Stomach (tissue), 9 donors: Measurements from ENCODE around the gene STARD5. TPM values are rescaled to one million over a fixed set of nuclear protein-coding genes. Genes with fewer than 3 reads are reported as not detected.

Source experiments
- DNase-seq, 2 donors: peaks; one replicate each; pipeline versions ENCODE4 v3.0.0 to v3.0.0-alpha.2; 2013 to 2019
- H3K27ac ChIP-seq, 5 donors: fragments of 200-600 bp in 4 of 5; sonication (generic) in 4 of 5; one replicate each; pipeline ENCODE4 v1.5.1; 2013 to 2019; ENCODE audit warnings: mild to moderate bottlenecking in 1 of 5, moderate library complexity in 1 of 5
- H3K27me3 ChIP-seq, 3 donors: fragments of 200-600 bp; sonication (generic); one replicate each; pipeline ENCODE4 v1.5.1; 2017 to 2019; ENCODE audit warnings: mixed run types in 1 of 3
- H3K36me3 ChIP-seq, 4 donors: fragments of 200-600 bp; sonication (generic); 1 replicate in 3 of 4; 2 replicates in 1 of 4; pipeline ENCODE4 v1.5.1; 2016 to 2019
- H3K4me1 ChIP-seq, 4 donors: fragments of 200-600 bp; sonication (generic); one replicate each; pipeline ENCODE4 v1.5.1; 2016 to 2019
- H3K4me3 ChIP-seq, 4 donors: fragments of 200-600 bp; sonication (generic) in 3 of 4; one replicate each; pipeline ENCODE4 v1.5.1; 2016 to 2019; ENCODE audit warnings: mild to moderate bottlenecking in 1 of 4
- H3K9me3 ChIP-seq, 4 donors: fragments of 200-600 bp; sonication (generic); one replicate each; pipeline ENCODE4 v1.5.1; 2016 to 2019
- EP300 ChIP-seq: sonication (generic); formaldehyde crosslinking; IDR thresholded peaks from one replicate; pipeline ENCODE4 v1.6.1; 2017; ENCODE audit warnings: antibody characterized with exemption
- POLR2A ChIP-seq, 4 donors: fragments of 450-650 bp; IDR thresholded peaks; one replicate each; pipeline ENCODE4 v1.6.1; 2016; ENCODE audit warnings: antibody characterized with exemption in 4 of 4, control low read depth in 2 of 4, mild to moderate bottlenecking in 1 of 4, moderate library complexity in 1 of 4
- POLR2AphosphoS5 ChIP-seq, 3 donors: sonication (generic); formaldehyde crosslinking; IDR thresholded peaks; one replicate each; pipeline ENCODE4 v1.6.1; 2016; ENCODE audit warnings: antibody characterized with exemption in 3 of 3
- WGBS, 5 donors: extraction: QIAGEN DNeasy Blood & Tissue Kit in 3 of 5; methylation state at CpG; one replicate each; pipeline versions ENCODE4 v1.1.5 to v1.1.7; 2013 to 2018; 5-methylcytosine and 5-hydroxymethylcytosine counted together
- intact Hi-C: fragments of 100-400 bp; cut with DNase I; formaldehyde crosslinking; loops from one replicate; pipeline ENCODE4 v1.15.1; 2023; ENCODE audit warnings: low total_unique reads
- polyA plus RNA-seq, 3 donors: library from polyadenylated mRNA; stranded (reverse); fragments of 200-250 nt; gene quantifications; one replicate each; pipeline ENCODE4 v1.2.3, GENCODE V29; 2013
- total RNA-seq, 5 donors: library from RNA; depleted of rRNA; stranded (reverse); fragments of >200 nt; gene quantifications; one replicate each; pipeline versions ENCODE4 v1.1.0 to v1.2.3, GENCODE V29; 2014 to 2016
- TF ChIP-seq, protein P1 (sequence below), 7 experiments: fragments of 450-650 bp in 4 of 7; fragments of 200-600 bp in 3 of 7; sonication (generic) in 3 of 7; IDR thresholded peaks; one replicate each; pipeline ENCODE4 v1.5.1; 2016 to 2019; ENCODE audit warnings: antibody characterized with exemption in 7 of 7, control low read depth in 2 of 7, mild to moderate bottlenecking in 1 of 7
- donor health status: healthy with polysubstance abuse.
- donor health status: Bipolar disorder and iron deficiency.
- donor health status: healthy.

The STARD5 gene
- total and polyA plus RNA-seq, 8 donors = 0.89 to 157 (median 4.2) TPM; not detected in 1

DNA sequence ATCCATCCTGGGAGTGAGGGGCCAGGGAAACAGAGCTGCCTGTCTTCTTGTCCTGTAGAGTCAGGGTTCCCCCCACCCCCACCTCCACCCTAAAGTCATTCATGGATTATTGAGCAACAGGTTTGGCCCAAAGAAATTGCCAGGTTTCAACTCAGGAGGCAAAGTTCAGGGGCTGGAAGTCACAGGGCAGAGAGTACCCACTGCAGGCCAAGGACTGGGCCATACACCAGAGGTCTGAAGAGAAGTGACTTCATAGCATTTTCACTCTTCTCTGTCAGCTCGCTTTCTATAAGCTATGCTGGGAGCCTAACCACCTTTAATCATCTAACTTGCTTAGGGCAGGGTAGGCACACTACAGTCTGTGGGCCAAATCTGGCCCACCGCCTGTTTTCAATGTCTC is 50.1 kb downstream of the STARD5 start:
- DNase-seq = no peak
- TF ChIP-seq EP300 (no peak), POLR2A (IDR thresholded peaks at IDR 0.05) (no peak), POLR2AphosphoS5 (IDR thresholded peaks at IDR 0.05) (no peak)
- TF ChIP-seq, protein P1, sequence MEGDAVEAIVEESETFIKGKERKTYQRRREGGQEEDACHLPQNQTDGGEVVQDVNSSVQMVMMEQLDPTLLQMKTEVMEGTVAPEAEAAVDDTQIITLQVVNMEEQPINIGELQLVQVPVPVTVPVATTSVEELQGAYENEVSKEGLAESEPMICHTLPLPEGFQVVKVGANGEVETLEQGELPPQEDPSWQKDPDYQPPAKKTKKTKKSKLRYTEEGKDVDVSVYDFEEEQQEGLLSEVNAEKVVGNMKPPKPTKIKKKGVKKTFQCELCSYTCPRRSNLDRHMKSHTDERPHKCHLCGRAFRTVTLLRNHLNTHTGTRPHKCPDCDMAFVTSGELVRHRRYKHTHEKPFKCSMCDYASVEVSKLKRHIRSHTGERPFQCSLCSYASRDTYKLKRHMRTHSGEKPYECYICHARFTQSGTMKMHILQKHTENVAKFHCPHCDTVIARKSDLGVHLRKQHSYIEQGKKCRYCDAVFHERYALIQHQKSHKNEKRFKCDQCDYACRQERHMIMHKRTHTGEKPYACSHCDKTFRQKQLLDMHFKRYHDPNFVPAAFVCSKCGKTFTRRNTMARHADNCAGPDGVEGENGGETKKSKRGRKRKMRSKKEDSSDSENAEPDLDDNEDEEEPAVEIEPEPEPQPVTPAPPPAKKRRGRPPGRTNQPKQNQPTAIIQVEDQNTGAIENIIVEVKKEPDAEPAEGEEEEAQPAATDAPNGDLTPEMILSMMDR (IDR thresholded peaks at IDR 0.05) = no peak
- Histone ChIP-seq H3K27me3 (no peaks in the 10 kb centered on the region), H3K4me1 (peaks cover 0 to 19% (median 12%) of the 10 kb centered on the region in 4 donors), H3K27ac (no peak overlapping the region), H3K4me3 (no peak overlapping the region), H3K36me3 (peaks cover 0 to 10% (median 0%) of the 10 kb centered on the region in 4 donors), H3K9me3 (no peaks in the 10 kb centered on the region)
- 89 to 94% (median 91%) methylated on average over 2 of the region's 2 CpGs for WGBS, 5 donors
- intact Hi-C loops = loop anchor here (5.0 kb wide), 1 partner anchor 133 kb away; no protein-coding TSS in a partner anchor

DNA sequence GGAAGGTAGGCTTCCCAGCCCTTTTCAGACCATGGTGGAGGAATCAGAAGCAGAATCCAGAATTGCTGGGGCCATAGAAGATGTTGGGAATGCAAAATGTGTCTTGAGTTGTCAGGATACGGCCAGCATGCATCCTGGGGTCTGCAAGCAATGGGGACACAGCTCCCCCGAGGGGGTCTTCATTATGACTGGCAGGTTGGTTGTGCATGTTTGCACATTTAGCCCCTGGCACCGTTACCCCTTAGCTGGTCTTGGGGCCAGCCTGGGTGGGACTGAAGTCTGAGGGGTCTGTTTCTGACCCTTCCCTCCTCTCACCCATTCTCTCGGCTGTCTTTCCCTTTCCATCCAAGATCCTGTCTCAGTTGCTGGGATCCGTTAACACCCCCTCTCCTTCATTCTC is 50.7 kb downstream of the STARD5 start:
- Histone ChIP-seq H3K4me3 (no peak overlapping the region), H3K27ac (no peak overlapping the region), H3K36me3 (peaks cover 0 to 10% (median 0%) of the 10 kb centered on the region in 4 donors), H3K4me1 (peaks cover 0 to 19% (median 12%) of the 10 kb centered on the region in 4 donors), H3K27me3 (no peaks in the 10 kb centered on the region), H3K9me3 (no peaks in the 10 kb centered on the region)
- 84 to 93% (median 88%) methylated on average over 5 of the region's 5 CpGs for WGBS, 5 donors
- intact Hi-C loops = loop anchor here (5.0 kb wide), 1 partner anchor 134 kb away; no protein-coding TSS in a partner anchor
- TF ChIP-seq, protein P1 (IDR thresholded peaks at IDR 0.05) = no peak
- TF ChIP-seq POLR2A (IDR thresholded peaks at IDR 0.05) = no peak
- no peak for TF ChIP-seq EP300
- no peak for TF ChIP-seq POLR2AphosphoS5 (IDR thresholded peaks at IDR 0.05)
- DNase-seq = no peak

DNA sequence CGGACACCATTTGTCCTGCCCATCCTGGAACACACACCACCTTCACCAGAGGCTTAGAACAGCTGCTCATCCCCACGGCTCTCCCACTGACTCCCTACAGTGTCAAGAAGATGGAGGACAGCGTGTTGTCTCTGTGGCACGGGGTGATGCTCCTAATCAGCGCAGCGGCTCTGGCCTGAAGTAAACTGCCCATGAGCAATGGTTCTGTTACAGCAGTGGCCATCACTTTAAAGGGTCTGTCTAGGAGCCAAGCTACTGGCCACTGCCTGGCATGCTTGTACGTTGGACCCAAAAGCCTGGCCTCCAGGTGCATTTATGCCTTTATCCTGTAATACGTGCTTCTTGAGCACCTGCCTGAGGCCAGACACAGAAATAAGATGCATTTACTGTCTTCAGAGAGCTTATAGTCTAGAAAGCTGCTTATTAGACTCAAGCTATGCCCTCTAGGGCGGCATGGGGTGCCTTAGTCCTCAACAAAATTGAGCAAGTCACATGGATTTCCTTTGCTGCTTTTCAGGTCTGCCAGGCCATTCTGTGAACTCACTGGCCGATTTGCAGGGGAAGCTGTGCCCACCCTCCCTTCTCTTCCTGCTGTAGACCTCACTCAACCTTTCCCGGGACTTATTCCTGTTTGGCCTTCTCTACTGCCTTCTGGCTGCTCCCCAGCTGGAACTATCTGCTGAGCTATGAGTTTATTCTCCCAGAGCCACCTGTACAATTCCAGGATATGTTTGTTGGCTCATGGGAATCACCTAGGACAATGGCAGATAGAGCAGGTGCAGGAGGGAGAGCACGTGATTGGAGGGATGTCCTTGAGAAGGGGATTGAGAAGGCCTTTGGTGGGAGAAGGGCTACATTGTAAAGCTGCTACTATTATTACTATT is 51.9 kb downstream of the STARD5 start:
- 75 to 81% (median 77%) methylated on average over 10 to 12 of the region's 12 CpGs for WGBS, 5 donors
- H3K4me1 ChIP-seq = peaks cover 0 to 19% (median 12%) of the 10 kb centered on the region in 4 donors
- TF ChIP-seq EP300 = no peak
- TF ChIP-seq, protein P1 (IDR thresholded peaks at IDR 0.05) = no peak
- no peak for TF ChIP-seq POLR2AphosphoS5 (IDR thresholded peaks at IDR 0.05)
- no peak for TF ChIP-seq POLR2A (IDR thresholded peaks at IDR 0.05)
- H3K27ac ChIP-seq = no peak overlapping the region
- intact Hi-C loops = loop anchor here (5.0 kb wide), 1 partner anchor 135 kb away; no protein-coding TSS in a partner anchor
- no peaks in the 10 kb centered on the region for H3K27me3 ChIP-seq
- no peaks in the 10 kb centered on the region for H3K9me3 ChIP-seq
- H3K4me3 ChIP-seq = no peak overlapping the region
- H3K36me3 ChIP-seq = peaks cover 0 to 10% (median 0%) of the 10 kb centered on the region in 4 donors
- DNase-seq = no peak

DNA sequence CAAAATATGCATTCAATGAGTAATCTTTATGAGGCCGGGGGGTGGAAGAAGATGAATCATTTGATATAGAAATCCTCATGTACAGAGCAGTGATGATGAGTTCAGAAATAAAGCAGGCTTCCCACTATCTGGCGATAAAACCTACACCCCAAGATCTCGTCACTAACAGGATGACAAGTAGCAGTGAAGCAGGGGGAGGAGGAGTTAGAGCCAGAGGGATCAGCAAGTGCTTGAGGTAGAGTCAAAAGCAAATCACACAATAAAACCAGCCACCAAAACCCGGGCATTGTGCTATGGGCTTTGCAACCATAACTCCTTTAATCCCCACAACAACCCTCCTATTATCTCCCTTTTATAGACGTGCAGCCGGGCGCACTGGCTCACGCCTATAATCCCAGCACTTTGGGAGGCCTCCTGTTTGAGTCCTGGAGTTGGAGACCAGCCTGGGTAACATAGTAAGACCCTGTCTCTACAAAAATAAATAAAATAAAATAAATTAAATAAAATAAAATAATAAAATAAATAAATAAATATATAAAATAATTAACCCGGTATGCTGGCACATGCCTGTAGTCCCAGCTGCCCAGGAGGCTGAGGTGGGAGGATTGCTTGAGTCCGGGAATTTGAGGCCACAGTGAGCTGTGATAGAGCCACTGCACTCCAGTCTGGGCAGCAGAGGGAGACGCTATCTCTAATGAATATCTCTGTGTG is 53.0 kb downstream of the STARD5 start:
- no peak for DNase-seq
- Histone ChIP-seq H3K4me3 (no peak overlapping the region), H3K36me3 (peaks cover 0 to 10% (median 0%) of the 10 kb centered on the region in 4 donors), H3K9me3 (no peaks in the 10 kb centered on the region), H3K4me1 (peaks cover 4 to 21% (median 16%) of the 10 kb centered on the region in 4 donors), H3K27me3 (no peaks in the 10 kb centered on the region), H3K27ac (no peak overlapping the region)
- 81 to 91% (median 86%) methylated on average over 11 of the region's 11 CpGs for WGBS, 5 donors
- intact Hi-C loops = loop anchor here (5.0 kb wide), 1 partner anchor 136 kb away; no protein-coding TSS in a partner anchor
- TF ChIP-seq, protein P1 (IDR thresholded peaks at IDR 0.05) = no peak
- TF ChIP-seq EP300 (no peak), POLR2A (IDR thresholded peaks at IDR 0.05) (no peak), POLR2AphosphoS5 (IDR thresholded peaks at IDR 0.05) (no peak)
